Measurements from ENCODE around the gene MATK.

The MATK gene, protein sequence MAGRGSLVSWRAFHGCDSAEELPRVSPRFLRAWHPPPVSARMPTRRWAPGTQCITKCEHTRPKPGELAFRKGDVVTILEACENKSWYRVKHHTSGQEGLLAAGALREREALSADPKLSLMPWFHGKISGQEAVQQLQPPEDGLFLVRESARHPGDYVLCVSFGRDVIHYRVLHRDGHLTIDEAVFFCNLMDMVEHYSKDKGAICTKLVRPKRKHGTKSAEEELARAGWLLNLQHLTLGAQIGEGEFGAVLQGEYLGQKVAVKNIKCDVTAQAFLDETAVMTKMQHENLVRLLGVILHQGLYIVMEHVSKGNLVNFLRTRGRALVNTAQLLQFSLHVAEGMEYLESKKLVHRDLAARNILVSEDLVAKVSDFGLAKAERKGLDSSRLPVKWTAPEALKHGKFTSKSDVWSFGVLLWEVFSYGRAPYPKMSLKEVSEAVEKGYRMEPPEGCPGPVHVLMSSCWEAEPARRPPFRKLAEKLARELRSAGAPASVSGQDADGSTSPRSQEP

DNA sequence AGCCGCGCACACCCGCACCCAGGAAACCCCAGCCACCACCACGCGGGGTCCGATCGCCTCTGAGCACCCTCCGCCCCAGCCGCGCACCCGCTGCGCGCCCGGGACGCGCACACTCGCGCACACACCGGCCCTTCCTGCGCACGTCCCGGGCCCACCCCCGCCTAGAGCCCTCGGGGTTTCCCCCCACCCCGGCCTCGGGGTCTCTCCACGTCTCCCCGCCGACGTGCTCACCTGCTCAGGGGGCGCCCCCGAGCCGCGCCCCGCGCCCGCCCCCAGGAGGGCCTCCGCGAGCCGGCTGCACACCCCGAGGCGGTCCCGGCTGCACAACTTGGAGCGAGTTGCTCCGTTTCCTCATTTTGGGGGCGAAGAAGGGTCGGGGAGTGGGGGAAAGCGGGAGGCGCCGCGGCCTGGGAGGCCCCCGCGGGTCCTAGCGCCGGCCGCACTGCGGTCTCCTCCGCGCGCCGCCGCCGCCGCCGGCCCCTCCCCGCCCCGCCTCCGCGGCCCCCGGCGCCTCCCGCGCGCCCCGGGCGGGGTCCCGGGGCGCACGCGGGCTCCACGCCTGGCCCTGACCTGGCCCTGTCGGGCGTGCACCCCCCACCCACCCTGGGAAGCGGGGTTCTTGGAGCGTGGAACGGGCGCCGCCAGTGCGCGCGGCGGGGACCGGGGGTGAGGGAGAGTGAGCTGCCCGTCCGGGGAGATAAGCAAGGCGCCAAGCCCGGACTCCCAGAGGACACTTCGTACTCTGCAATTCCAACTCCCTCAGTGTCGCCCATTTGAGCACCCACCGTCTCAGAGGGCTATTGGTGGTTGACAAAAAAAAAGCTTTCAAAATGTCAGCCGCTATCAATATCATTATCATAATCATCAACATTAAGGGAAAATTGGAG is at the start of gene MATK:
TSS of gene MATK (minus strand) at position 444 of the 887 bp plus-strand sequence. CDS start 1,246 bp downstream, outside the sequence.
- peaks cover 15% of the 10 kb centered on the region for H3K27me3 ChIP-seq (replicated peaks; ENCODE audit: control insufficient read depth, insufficient read depth, low read length)
- peaks cover 28% of the 10 kb centered on the region for H3K9me3 ChIP-seq (ENCODE audit: control insufficient read depth, low read length)
- no peaks in the 10 kb centered on the region for H3K36me3 ChIP-seq (ENCODE audit: control insufficient read depth, insufficient read depth, low read length, severe bottlenecking)
- no peak within 1 kb of the TSS for H3K4me3 ChIP-seq (ENCODE audit: low read length)
- DNase-seq (ENCODE audit: low read depth) = no peak
- no peak within 1 kb of the TSS for H3K9ac ChIP-seq (ENCODE audit: low read length)
- no peaks in the 10 kb centered on the region for H3K4me1 ChIP-seq (ENCODE audit: control insufficient read depth, insufficient read depth, low read length)

DNA sequence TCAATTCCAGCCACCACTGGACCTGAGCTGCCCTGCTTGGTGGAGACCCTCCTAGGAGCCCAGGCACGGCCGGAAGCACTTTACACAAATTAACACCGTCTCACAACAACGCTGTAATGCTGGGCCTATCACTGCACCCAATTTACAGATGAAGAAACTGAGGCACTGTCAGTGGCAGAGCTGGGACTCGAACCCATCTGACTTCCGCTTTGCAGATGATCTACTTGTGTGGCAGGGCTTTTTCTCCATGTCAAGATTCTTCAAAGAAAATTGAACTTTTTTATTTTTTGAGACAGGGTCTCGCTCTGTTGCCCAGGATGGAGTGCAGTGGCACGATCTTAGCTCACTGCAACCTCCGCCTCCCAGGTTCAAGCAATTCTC is 48.9 kb upstream of the MATK start:
- Histone ChIP-seq H3K36me3 (ENCODE audit: control insufficient read depth, insufficient read depth, low read length, severe bottlenecking) (no peaks in the 10 kb centered on the region), H3K27me3 (replicated peaks; ENCODE audit: control insufficient read depth, insufficient read depth, low read length) (peaks cover 56% of the 10 kb centered on the region), H3K9ac (ENCODE audit: low read length) (no peak overlapping the region), H3K4me1 (ENCODE audit: control insufficient read depth, insufficient read depth, low read length) (no peaks in the 10 kb centered on the region), H3K4me3 (ENCODE audit: low read length) (no peak overlapping the region), H3K9me3 (ENCODE audit: control insufficient read depth, low read length) (no peaks in the 10 kb centered on the region)
- DNase-seq (ENCODE audit: low read depth) = no peak

DNA sequence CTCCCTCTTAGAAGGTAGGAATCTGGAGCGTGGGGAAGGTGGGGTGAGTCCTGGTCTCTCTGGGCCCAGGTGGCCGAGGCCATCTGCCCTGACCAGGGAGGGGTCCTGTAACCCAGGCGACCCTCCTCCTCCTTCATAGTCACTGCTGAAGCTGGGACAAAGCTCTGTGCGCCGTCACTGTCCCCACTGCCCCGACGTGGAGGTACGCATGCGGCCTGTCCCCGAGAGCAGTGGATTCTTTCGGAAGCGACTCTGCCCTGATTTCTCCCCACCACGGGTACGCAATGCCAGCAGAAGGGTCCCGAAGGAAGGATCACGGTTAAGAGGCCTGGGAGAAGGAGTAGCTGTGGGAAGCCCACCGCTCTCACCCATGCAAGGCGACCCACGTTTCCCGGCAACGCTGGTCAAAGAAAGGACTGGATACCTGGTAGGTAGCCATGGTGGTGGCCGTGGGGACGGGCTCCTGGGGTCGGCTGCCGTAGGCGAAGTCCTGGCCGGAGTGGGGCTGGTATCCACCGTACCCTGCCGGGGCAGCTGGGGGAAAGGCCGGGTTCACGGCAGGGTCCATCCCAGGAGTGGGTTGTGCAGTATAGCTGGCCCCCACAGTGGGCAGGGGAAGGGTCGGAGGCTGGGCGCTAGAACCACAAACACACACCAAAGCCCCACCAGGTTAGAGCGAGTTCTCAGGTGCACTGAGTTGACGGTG is 48.3 kb upstream of the MATK start:
- H3K9me3 ChIP-seq (ENCODE audit: control insufficient read depth, low read length) = no peaks in the 10 kb centered on the region
- no peak overlapping the region for H3K4me3 ChIP-seq (ENCODE audit: low read length)
- peaks cover 56% of the 10 kb centered on the region for H3K27me3 ChIP-seq (replicated peaks; ENCODE audit: control insufficient read depth, insufficient read depth, low read length)
- no peaks in the 10 kb centered on the region for H3K4me1 ChIP-seq (ENCODE audit: control insufficient read depth, insufficient read depth, low read length)
- no peaks in the 10 kb centered on the region for H3K36me3 ChIP-seq (ENCODE audit: control insufficient read depth, insufficient read depth, low read length, severe bottlenecking)
- H3K9ac ChIP-seq (ENCODE audit: low read length) = no peak overlapping the region
- no peak for DNase-seq (ENCODE audit: low read depth)

DNA sequence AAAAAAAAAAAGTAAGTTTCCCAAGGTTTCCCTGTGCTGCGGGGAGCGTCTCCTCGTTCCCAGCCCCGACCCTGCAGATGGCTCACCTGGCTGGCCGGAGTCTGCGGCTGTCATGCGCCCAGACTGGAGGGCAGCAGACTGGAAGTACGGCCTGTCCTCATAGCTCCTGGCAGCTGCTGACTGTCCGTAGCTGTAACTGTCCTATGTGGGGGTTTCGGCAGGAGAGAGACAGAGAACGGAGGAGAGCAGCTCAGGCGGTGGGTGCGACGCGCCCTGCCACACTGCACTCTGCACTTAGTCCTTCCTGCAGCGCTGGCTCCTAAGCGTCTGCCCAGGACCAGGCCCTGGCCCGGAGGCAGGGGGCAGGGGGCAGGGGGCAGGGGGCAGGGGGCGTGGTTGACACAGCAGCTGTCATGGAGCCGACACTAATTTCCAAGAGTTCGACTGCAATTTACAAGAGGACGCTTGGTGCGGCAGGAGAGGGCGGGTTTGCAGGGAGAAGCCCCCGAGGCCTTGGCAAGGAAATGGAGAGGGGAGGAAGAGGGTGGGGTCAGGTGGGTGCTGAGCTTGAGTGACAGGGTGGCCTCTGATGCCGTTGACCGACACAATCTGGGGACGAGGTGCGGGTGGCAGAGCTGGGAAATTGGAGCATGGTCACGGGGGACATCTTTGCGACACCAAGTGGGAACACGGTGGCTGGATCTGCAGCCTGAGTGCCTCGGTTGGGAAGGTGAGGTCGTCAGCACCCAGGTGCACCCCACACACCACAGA is 47.6 kb upstream of the MATK start:
- Histone ChIP-seq H3K4me1 (ENCODE audit: control insufficient read depth, insufficient read depth, low read length) (no peaks in the 10 kb centered on the region), H3K9me3 (ENCODE audit: control insufficient read depth, low read length) (no peaks in the 10 kb centered on the region), H3K27me3 (replicated peaks; ENCODE audit: control insufficient read depth, insufficient read depth, low read length) (peaks cover 51% of the 10 kb centered on the region), H3K36me3 (ENCODE audit: control insufficient read depth, insufficient read depth, low read length, severe bottlenecking) (no peaks in the 10 kb centered on the region), H3K9ac (ENCODE audit: low read length) (no peak overlapping the region), H3K4me3 (ENCODE audit: low read length) (no peak overlapping the region)
- DNase-seq (ENCODE audit: low read depth) = no peak

DNA sequence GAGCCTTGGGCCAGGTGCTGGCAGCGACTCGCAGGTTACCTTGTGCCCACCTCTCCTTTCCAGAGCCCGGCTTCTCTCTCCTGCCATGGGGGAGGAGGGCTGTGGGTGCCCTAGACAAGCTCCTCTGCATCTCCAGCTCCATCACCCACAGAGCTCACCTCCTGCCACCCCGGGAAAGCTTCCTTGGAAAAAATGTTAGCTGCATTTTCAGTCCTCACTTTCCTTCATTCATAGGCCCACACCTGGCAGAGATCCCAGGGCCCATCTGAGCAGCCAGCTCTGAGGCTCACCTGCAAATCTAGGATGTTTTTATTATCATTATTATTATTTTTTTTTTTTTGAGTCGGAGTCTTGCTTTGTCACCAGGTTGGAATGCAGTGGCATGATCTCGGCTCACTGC is 45.8 kb upstream of the MATK start:
- Histone ChIP-seq H3K9me3 (ENCODE audit: control insufficient read depth, low read length) (no peaks in the 10 kb centered on the region), H3K9ac (ENCODE audit: low read length) (no peak overlapping the region), H3K36me3 (ENCODE audit: control insufficient read depth, insufficient read depth, low read length, severe bottlenecking) (no peaks in the 10 kb centered on the region), H3K27me3 (replicated peaks; ENCODE audit: control insufficient read depth, insufficient read depth, low read length) (peaks cover 50% of the 10 kb centered on the region), H3K4me1 (ENCODE audit: control insufficient read depth, insufficient read depth, low read length) (no peaks in the 10 kb centered on the region), H3K4me3 (ENCODE audit: low read length) (no peak overlapping the region)
- DNase-seq (ENCODE audit: low read depth) = no peak

DNA sequence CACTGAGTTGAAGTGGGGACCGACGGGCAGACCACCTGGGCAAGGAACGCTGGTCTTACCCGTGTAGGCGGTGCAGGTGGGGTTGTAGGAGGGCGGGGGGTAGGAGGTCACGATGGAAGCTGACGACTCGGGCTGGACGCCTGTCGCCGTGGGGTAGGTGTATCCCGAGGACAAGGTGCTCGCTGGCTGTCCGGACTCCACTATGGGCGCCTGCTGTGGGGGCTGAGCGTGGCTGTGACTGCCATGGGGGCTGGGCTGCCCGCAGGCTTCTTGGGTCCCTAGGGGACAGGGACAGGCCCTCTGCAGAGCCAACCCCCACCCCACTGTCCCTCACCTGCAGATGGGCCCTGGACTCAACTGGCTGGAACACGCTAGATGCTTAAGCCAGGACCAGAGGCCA is 45.4 kb upstream of the MATK start:
- H3K27me3 ChIP-seq (replicated peaks; ENCODE audit: control insufficient read depth, insufficient read depth, low read length) = peaks cover 51% of the 10 kb centered on the region
- no peak for DNase-seq (ENCODE audit: low read depth)
- H3K4me3 ChIP-seq (ENCODE audit: low read length) = no peak overlapping the region
- H3K9ac ChIP-seq (ENCODE audit: low read length) = no peak overlapping the region
- H3K36me3 ChIP-seq (ENCODE audit: control insufficient read depth, insufficient read depth, low read length, severe bottlenecking) = no peaks in the 10 kb centered on the region
- H3K4me1 ChIP-seq (ENCODE audit: control insufficient read depth, insufficient read depth, low read length) = no peaks in the 10 kb centered on the region
- no peaks in the 10 kb centered on the region for H3K9me3 ChIP-seq (ENCODE audit: control insufficient read depth, low read length)

DNA sequence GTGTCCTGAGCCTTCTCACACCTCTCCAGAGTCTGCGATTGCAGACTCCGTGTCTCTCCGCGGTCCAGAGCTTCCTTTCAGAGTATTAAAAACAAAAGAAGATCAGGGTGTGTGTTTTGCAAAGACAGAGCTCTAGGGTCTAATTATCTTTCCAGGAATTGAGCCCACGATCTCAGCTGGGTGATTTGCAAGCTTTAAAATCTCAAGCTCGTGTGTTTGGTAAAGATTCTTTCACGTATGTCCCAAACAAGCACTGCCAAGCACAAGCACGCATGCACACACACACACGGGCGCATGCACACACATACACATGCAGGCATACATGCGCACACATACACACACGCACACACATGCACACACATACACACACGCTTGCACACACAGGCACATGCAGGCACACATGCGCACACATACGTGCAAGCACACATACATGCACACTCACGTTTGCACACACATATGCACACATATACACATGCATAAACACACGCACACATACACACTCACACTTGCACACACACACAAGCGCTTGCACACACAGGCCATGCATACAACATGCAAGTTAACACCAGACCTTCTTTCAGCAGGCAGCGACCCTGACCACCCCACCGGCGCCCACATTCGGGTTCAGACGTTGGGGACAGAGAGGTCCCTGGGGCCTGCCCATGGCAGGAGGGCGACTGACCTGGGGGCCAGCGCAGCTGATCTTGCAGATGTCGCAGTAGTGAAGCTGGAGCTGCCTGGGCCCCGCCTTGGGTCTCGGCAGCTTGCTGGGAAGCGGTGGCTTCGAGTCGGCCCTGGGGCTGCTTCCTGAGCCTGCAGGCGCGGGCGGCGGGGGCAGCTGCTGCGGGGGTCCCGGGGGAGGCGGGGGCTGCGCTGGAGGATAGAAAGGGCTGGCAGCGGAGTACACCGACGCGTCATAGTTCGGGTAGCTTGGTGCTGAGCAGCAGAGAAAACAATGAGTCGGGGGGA is 44.7 kb upstream of the MATK start:
- DNase-seq (ENCODE audit: low read depth) = no peak
- Histone ChIP-seq H3K27me3 (replicated peaks; ENCODE audit: control insufficient read depth, insufficient read depth, low read length) (peaks cover 52% of the 10 kb centered on the region), H3K9me3 (ENCODE audit: control insufficient read depth, low read length) (no peaks in the 10 kb centered on the region), H3K9ac (ENCODE audit: low read length) (no peak overlapping the region), H3K4me3 (ENCODE audit: low read length) (no peak overlapping the region), H3K36me3 (ENCODE audit: control insufficient read depth, insufficient read depth, low read length, severe bottlenecking) (no peaks in the 10 kb centered on the region), H3K4me1 (ENCODE audit: control insufficient read depth, insufficient read depth, low read length) (no peaks in the 10 kb centered on the region)

DNA sequence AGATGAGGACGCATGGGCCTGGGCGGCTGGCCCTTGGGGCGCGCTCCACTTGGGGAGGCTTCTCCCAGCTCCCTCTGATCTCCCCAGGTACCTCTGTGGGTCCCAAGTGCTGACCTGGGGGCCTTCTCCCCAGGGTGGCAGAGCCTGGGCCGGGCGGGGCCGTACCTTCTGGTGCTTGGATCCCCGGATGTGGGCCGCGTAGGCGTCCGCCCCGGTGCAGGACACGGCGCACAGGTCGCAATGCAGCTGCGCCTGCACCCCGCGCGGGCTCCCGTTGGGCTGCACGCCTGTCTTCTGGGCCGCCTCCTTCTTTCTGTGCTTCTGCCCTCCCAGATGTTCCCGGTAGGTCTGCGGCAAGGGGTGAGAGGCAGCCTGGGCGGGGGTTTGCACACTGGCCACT is 41.1 kb upstream of the MATK start:
- no peak for DNase-seq (ENCODE audit: low read depth)
- H3K4me3 ChIP-seq (ENCODE audit: low read length) = no peak overlapping the region
- no peak overlapping the region for H3K9ac ChIP-seq (ENCODE audit: low read length)
- H3K27me3 ChIP-seq (replicated peaks; ENCODE audit: control insufficient read depth, insufficient read depth, low read length) = peaks cover 67% of the 10 kb centered on the region
- no peaks in the 10 kb centered on the region for H3K36me3 ChIP-seq (ENCODE audit: control insufficient read depth, insufficient read depth, low read length, severe bottlenecking)
- no peaks in the 10 kb centered on the region for H3K9me3 ChIP-seq (ENCODE audit: control insufficient read depth, low read length)
- H3K4me1 ChIP-seq (ENCODE audit: control insufficient read depth, insufficient read depth, low read length) = no peaks in the 10 kb centered on the region

DNA sequence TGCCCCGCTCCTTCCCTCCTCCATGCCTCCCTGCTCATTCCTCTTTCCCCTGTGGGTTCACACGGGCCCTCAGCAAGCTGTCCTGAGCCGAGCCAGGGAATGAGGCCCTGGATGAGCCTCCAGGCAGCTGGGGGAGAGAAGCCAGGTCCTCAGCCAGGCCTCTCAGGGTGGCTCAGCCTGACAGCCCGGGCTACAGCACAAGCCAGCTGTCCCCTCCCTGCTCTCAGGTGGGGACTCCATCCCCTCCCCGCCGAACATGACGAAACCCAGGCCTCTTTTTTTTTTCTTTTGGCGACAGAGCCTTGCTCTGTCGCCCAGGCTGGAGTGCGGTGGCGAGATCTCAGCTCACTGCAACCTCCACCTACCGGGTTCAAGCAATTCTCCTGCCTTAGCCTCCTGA is 40.0 kb upstream of the MATK start:
- H3K9ac ChIP-seq (ENCODE audit: low read length) = no peak overlapping the region
- peaks cover 60% of the 10 kb centered on the region for H3K27me3 ChIP-seq (replicated peaks; ENCODE audit: control insufficient read depth, insufficient read depth, low read length)
- no peaks in the 10 kb centered on the region for H3K36me3 ChIP-seq (ENCODE audit: control insufficient read depth, insufficient read depth, low read length, severe bottlenecking)
- no peaks in the 10 kb centered on the region for H3K9me3 ChIP-seq (ENCODE audit: control insufficient read depth, low read length)
- H3K4me3 ChIP-seq (ENCODE audit: low read length) = no peak overlapping the region
- H3K4me1 ChIP-seq (ENCODE audit: control insufficient read depth, insufficient read depth, low read length) = no peaks in the 10 kb centered on the region
- no peak for DNase-seq (ENCODE audit: low read depth)
